Left renal cortex interstitium (tissue), 4 donors: ENCODE results near the gene MPPE1. TPM values are rescaled to one million over a fixed set of nuclear protein-coding genes. Genes with fewer than 3 reads are reported as not detected.
"Not testable (repeated sequence)": the region's sequence is repeated elsewhere in the genome, so short reads cannot be mapped to it uniquely, and the experiment has no call there.

Source experiments
- DNase-seq, 4 donors: peaks; one replicate each; pipeline ENCODE4 v3.0.0-alpha.2; 2013; ENCODE audit warnings: low read depth in 4 of 4, low spot score in 2 of 4, missing footprints in 1 of 4
- polyA plus RNA-seq, 4 donors: library from polyadenylated mRNA; unstranded; fragments of 120-200 nt; gene quantifications; one replicate each; pipeline ENCODE4 v1.2.1, GENCODE V29; 2013; ENCODE audit not compliant: insufficient read length in 4 of 4

MPPE1 gene, protein sequence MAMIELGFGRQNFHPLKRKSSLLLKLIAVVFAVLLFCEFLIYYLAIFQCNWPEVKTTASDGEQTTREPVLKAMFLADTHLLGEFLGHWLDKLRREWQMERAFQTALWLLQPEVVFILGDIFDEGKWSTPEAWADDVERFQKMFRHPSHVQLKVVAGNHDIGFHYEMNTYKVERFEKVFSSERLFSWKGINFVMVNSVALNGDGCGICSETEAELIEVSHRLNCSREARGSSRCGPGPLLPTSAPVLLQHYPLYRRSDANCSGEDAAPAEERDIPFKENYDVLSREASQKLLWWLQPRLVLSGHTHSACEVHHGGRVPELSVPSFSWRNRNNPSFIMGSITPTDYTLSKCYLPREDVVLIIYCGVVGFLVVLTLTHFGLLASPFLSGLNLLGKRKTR
- polyA plus RNA-seq = 10 to 100 TPM; 37.5 to 59.3 (median 48.3) TPM

DNA sequence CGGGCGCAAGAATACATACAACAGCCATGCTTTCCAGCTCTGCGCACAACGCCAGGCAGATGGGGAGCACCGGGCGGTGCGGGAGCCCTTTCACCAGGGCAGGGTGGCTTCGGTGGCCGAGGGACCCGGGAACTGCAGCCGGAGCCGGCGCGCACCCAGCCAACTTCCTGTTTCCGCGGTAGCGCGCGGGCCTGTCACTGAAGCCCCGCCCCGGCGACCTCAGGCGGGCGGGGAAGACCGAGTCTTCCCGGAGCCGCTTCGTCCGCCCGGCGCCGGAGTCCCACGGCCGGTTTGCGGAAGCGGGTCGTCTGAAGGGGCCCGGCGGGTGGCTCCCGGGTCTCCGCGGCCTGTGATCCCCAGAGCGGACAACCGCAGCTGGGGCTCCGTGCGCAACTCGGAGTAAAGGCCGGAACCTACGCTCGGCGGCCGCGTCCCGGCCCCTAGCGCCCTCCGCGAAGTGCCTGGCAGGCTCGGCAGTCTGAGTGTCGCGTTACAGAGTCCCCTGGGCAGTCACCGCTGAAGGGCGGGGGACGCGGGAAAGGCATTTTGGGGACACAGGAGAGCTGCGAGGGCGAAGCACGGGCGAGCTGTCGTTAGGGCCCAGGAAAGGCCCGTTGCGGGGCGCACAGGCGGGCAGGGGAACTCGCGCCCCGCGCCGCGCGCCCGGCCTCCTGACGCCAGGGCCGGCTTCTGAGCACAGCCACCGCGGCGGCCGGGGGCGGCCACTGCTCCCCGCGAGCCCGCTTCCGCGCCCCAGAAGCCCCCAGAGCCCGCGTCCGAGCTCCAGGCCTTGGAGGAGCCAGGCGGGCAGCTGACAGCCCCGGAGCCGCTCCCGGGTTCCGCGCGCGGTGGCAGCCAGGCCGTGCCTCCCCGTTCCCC is at the start of gene MPPE1:
Gene MPPE1, minus strand, starts transcription at position 136 of the 879 bp plus-strand sequence. CDS start 11,053 bp downstream, outside the sequence.
- DNase-seq = peak; percentile 75 to 84 (median 78)

DNA sequence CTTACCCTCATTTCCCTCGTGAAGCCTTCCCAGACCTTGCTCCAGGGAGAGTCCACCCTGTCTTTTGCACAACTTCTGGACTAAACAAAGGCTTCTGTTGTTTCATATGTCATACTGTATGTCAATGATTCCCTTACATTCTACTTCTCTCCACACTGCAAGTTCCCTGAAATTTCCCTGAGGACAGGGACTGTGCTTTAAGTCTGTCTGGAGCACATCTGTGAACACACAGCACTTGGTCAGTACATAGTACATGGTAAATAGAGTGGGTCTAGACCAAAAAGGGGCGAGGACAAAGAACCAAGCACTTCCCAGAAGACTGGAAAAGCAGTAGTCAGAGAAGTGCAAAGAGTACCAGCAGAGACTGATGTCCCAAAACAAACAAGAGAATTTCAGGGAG is 49.5 kb upstream of the MPPE1 start:
- no peak for DNase-seq

DNA sequence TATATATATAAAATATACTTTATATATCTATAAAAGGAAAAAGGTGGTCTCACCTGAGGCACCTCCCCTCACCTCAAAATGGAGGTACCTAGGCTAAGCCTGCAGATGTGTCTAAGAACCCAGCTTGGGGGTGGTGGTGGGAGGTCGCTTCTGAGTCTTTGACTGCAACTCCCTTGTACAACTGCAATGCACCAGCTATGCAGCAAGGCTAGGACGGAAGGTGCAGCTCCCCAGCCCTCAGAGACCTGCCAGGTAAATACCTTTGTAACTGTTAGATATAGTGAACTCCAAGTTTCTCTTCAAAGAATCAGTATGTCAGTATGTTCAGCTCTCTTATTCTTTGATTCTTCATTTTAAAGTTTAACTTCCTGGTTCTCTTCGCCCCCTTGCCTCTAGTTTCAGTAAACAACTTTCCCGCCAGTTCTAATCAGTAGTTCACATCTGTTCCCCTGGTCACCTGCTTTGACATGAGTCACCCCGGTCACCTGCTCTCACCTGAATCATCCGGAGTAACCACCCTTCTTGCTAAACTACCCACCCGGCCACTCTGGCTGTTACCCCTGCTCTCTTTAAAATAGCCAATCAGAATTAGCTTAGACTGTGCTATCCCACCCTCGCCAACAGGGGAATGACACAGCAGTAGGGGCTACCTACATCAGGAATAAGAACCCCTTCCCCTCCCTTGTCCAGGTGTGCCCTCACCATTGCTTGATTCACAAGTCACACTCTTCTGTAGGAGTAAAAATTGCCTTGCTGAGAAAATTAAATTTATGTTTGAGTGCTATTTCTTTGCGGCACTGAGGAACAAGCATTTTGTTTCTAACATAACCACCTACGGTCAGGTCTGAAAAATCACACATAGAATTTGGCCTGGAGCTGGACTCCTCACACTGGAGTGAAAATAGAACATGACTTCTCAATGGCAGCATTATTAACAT is 48.5 kb upstream of the MPPE1 start:
- no peak for DNase-seq

DNA sequence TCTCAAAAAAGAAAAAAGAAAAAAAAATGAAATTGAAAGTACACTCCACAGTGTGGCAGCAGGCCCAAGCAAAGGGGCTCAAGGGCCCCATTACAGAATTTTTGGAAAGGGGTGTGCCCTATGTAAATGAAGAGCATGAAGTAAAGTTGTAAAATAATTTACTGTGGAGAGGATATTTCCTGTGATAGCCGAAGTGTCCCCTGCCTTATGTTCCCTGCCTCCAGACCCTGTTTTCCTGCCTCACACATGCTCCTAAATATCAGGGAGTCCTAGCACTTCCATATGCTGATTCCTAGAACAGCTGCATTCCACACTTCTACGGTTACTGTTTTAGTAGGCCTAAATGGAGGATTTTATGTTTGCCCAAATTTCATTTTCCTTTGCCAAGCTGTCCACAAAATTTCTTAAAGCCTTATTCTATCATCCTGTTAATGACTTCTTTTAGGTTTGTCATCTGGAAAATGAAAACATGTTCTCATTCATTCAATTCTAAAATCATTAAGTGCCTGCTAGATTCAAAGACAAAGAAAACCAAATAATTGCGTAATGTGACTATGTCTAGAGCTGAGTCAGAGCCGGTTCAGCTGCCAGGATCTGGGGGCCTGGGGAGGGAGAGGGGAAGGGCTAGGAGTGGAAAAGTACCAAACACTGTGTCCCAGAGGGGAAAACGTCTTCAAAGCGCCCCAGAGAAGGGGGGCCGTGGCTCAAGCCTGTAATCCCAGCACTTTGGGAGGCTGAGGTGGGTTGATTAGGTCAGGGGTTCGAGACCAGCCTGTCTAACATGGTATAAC is 47.3 kb upstream of the MPPE1 start:
- no peak for DNase-seq

DNA sequence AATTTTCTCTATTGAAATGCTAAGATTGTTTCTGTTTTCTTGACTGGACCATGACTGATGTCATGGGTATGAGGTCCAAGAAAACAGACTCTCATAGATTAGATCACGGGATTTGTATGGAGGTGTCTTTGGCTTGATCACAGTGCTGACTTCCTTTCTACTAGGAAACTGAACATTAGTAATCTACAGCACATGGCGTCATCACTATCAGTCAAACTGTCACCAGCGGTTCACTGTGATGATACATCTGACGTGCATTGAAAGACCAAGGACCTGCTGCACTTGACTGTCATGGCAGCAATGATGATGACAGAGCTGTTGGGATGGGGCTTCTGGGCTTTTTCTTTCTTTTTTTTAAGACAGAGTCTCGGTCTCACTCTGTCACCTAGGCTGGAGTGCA is 45.0 kb upstream of the MPPE1 start:
- no peak for DNase-seq

- DNase-seq = no peak
Observed at GRCh38 chr18:11951390-11951851, 43.3 kb upstream of the MPPE1 start.

- no peak for DNase-seq
Observed at GRCh38 chr18:11950824-11951223, 42.7 kb upstream of the MPPE1 start.

GRCh38 chr18:11948852-11949523 is 40.9 kb upstream of the MPPE1 start:
- DNase-seq = no peak

DNA sequence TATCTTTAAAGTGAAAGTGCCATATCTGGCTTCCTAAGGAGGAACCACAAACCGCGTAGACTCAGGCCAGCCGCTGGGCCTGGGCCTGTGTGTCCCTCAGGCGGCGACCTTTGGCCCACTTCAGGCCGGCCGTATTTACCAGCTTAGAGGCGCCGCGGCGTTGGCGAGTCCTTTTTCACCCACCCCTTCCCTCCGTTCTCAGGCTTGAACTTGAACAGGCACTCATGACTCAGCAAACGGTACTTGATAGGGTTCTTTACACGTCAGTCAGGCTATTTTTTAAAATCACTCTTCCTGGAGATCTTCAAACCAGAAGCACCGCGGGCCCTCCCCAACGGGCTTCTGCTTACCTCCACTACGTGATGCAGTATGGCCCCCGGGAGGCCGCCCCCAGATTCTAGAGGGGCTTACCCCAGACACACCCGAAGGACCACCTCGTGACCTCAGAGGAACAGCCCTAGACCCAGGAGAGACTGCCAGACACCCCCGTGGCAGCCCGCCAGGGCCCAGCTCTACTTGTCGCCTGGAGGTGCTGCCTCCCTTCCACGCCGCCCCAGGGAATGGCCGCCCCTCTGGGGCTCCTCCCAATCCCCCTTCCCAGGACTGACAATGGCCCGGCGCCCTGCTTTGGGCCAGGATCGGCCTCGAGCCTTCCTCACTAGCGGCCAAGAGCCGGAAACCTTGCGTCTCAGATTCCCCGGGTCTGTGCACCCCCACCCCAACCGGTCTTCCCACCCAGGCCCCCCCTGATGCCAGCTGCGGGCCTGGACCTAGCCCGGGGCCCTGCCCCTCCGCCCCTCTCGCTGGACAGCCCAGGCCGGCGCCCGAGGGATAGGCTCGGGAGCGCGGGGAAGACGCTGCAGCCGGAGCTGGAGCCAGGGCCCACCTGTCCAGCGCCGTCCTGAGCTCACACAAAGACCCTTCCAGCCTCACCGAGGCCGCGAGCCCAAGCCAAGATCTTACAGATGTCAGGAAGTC is 39.4 kb upstream of the MPPE1 start:
- peak in 2 of 4 donors; percentile 59 to 67 for DNase-seq

- no peak for DNase-seq
Observed at GRCh38 chr18:11946756-11947155, 38.6 kb upstream of the MPPE1 start.

- not testable (repeated sequence) for DNase-seq
Observed at GRCh38 chr18:11945834-11946659, 37.9 kb upstream of the MPPE1 start.

DNA sequence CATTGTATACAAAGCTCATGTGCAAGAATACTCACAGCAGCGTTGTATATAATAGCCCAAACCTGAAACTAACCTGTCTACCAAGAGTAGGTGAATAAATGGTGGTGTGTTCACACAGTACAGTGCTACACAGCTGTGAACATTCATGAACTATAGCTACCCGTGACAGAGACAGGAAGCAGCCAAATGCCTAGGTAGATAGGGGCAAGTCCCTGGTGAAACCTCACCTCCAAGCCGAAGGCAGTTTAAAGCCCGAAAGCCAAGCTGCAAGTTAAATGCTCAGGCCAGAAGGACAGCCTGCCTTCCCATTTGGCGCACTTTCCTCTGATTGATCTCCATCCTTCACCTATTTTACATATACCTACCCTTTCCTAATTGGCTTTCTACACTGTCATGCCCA is 36.7 kb upstream of the MPPE1 start:
- no peak for DNase-seq

DNA sequence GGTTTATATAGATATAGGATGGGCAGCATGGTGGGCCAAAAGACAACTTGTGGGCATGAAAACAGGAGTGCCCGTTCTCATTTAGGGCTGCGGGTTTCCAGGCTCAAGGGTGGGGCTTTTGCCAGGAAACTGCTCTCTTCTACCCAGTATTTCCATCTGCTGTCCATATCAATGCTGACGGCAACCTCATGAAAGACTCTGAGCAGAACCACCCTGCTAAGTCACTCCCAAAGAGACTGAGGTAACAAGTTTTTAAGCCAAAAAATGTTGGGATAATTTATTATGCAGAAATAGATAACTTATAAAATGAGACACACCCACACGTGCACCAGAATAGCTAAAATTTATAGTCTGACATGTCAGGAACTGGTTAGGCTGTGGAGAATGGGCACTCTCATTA is 36.1 kb upstream of the MPPE1 start:
- no peak for DNase-seq

DNA sequence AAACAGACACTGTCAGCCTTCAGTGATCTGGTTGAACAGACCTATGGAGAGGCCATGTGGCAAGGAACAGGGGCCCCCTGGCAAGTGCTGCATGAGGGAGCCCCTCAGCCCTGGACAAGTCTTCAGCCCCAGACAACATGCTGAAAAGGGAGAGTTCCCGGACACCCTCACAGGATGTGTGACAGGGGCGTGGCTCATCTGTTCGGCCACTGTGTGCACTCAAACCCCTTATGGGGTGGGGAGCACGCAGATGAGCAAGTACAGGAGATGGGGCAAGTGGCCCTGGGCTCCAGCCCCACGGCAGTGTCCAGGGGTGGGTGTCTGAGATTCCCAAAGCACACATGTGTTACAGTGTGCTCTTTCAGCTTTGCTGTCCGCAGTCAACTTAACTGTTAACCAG is 35.4 kb upstream of the MPPE1 start:
- no peak for DNase-seq

- DNase-seq = no peak
Observed at GRCh38 chr18:11940956-11941355, 32.8 kb upstream of the MPPE1 start.

DNA sequence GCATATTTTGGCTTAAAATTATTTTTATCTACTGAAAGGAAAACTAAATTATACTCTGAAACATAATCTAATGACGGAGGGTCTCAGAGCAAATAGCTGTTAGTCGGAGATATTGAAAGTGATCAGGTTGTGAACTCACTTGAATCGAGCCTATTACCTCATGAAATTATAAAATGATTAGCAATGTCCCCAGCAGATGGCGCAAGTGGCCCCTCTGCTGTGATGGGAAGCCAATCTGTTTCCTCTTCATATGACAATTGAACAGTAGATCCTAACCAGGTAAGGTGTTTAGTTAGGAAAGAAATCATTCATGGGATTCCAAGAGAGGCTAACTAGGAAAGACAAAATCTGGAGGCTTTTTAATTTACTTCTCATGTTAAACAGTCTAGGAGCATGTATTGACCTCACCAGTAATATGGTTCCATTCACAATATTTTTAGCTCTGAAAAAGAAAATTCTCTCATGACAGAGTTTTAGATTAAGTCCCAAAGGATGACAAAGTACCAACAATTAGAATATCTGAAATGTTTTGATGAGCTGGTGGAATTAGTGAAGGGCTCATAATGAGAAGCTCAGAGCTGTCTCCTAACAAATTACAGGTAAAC is 29.9 kb upstream of the MPPE1 start:
- DNase-seq = no peak

DNA sequence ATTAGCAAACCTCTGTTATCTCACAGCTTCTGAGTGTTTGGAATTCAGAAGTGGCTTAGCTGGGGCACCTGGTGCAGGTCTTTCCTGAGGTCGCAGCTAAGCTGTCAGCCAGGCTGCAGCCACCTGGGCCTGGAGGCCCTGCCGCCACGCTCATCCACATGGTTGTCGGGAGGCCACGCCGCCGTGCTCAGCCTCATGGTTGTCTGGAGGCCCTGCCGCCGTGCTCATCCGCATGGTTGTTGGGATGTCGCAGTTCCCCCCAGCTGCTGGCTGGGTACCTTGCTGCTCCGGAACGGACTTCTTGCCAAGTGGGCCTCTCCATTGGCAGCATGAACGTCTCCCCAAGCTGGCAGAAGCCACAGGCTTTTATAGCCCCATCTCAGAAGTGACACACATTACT is 24.3 kb upstream of the MPPE1 start:
- DNase-seq = no peak
